GM18508 (cell line): ENCODE measurements around the gene AGBL1.

Experiments used
- ATAC-seq: cut with Tn5 transposase; IDR thresholded peaks from one replicate; pipeline ENCODE4 v1.9.1; 2021; ENCODE audit warnings: moderate number of reproducible peaks; ENCODE audit not compliant: insufficient read depth, unreplicated experiment

Gene AGBL1

GRCh38 chr15:86663979-86664378 lies 584.3 kb downstream of the AGBL1 start:
- ATAC-seq: no peak

- ATAC-seq: no peak
Measured at GRCh38 chr15:86664581-86664980, 584.9 kb downstream of the AGBL1 start.

GRCh38 chr15:86676002-86676401 lies 596.3 kb downstream of the AGBL1 start:
- ATAC-seq: no peak

- no peak for ATAC-seq
Measured at GRCh38 chr15:86677278-86677677, 597.6 kb downstream of the AGBL1 start.

GRCh38 chr15:86685263-86685662 lies 605.6 kb downstream of the AGBL1 start:
- ATAC-seq: no peak

GRCh38 chr15:86689006-86689405 lies 609.3 kb downstream of the AGBL1 start:
- ATAC-seq: no peak

GRCh38 chr15:86690566-86690965 lies 610.9 kb downstream of the AGBL1 start:
- ATAC-seq: no peak

- ATAC-seq: no peak
Measured at GRCh38 chr15:86691091-86691663, 611.5 kb downstream of the AGBL1 start.

- ATAC-seq: no peak
Measured at GRCh38 chr15:86700864-86701610, 621.4 kb downstream of the AGBL1 start.

GRCh38 chr15:86701611-86701963 lies 621.9 kb downstream of the AGBL1 start:
- no peak for ATAC-seq

- no peak for ATAC-seq
Measured at GRCh38 chr15:86706813-86707212, 627.1 kb downstream of the AGBL1 start.

- no peak for ATAC-seq
Measured at GRCh38 chr15:86711476-86711875, 631.8 kb downstream of the AGBL1 start.

- ATAC-seq: no peak
Measured at GRCh38 chr15:86714241-86714640, 634.6 kb downstream of the AGBL1 start.

- ATAC-seq: no peak
Measured at GRCh38 chr15:86725628-86726027, 646.0 kb downstream of the AGBL1 start.

GRCh38 chr15:86735247-86736040 lies 655.8 kb downstream of the AGBL1 start:
- ATAC-seq: no peak

- no peak for ATAC-seq
Measured at GRCh38 chr15:86741917-86742316, 662.2 kb downstream of the AGBL1 start.

GRCh38 chr15:86743283-86743903 lies 663.7 kb downstream of the AGBL1 start:
- no peak for ATAC-seq

GRCh38 chr15:86744198-86744780 lies 664.6 kb downstream of the AGBL1 start:
- no peak for ATAC-seq

GRCh38 chr15:86751116-86751515 lies 671.4 kb downstream of the AGBL1 start:
- ATAC-seq: no peak

- ATAC-seq: no peak
Measured at GRCh38 chr15:86754846-86755245, 675.2 kb downstream of the AGBL1 start.

GRCh38 chr15:86756688-86757087 lies 677.0 kb downstream of the AGBL1 start:
- no peak for ATAC-seq
